Measurements from ENCODE around the gene RUNX2. TPM values are rescaled to one million over a fixed set of nuclear protein-coding genes. Genes with fewer than 3 reads are reported as not detected.
A peak's percentile ranks its signal among the peaks of the same experiment; 100 is the strongest.

Gene RUNX2
- total RNA-seq, 1 experiment from 2014 or later, result 3.8 TPM

DNA sequence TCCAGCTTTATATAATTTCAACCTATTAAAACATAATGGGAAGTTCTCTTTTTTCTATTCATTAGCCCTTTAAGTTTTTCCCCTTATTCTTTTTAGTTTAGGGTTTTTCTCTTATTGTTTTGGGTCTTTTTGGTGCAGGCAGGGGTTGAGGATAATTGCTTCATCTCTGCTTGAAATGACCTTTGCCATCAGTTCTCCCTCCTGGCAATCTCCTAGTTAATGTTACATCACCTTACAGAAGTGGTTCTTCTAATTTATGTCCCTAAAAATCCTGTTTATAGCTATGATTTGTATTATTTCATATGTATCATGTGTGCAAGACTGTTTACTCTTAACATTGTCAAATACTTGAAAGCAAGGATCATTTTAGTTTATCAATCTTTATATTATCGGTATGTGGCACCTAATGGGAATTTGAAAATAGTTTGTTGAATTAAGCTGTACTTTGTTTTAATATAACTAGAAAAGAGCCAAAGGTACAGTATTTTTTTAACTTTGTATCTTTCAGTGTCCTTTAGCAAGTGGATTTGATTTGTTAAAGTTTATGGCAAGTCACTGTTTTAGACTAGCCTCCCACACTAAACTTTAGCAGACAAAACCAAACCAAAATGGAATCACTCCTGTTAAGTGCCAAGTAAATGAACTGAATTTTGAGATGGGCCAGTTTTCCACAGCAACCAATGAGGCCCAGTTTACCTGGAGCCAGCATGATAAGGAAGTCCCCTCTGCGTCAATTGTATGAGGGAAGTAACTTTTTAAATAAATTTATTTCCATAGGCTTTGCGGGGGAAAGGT, 26.6 kb upstream of the RUNX2 start:
- POLR2A ChIA-PET (ENCODE audit: unreplicated experiment), result no interaction called here
- TF ChIP-seq EZH2 (IDR thresholded peaks at IDR 0.05; ENCODE audit: low read length, unreplicated experiment) (no peak), EZH2phosphoT487 (IDR thresholded peaks at IDR 0.05; ENCODE audit: borderline replicate concordance, low read length) (no peak)
- TF ChIP-seq, protein P1, sequence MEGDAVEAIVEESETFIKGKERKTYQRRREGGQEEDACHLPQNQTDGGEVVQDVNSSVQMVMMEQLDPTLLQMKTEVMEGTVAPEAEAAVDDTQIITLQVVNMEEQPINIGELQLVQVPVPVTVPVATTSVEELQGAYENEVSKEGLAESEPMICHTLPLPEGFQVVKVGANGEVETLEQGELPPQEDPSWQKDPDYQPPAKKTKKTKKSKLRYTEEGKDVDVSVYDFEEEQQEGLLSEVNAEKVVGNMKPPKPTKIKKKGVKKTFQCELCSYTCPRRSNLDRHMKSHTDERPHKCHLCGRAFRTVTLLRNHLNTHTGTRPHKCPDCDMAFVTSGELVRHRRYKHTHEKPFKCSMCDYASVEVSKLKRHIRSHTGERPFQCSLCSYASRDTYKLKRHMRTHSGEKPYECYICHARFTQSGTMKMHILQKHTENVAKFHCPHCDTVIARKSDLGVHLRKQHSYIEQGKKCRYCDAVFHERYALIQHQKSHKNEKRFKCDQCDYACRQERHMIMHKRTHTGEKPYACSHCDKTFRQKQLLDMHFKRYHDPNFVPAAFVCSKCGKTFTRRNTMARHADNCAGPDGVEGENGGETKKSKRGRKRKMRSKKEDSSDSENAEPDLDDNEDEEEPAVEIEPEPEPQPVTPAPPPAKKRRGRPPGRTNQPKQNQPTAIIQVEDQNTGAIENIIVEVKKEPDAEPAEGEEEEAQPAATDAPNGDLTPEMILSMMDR (conservative IDR thresholded peaks at IDR 0.05; ENCODE audit: low read depth, low read length), result no peak
- ATAC-seq, result no peak

GRCh38 chr6:45302832-45303231, 25.3 kb upstream of the RUNX2 start:
- CTCF ChIA-PET, result no interaction called here
- Histone ChIP-seq H3K36me3 (ENCODE audit: low read depth, low read length) (no peaks in the 10 kb centered on the region), H2AFZ (ENCODE audit: low read length) (no peak overlapping the region), H4K20me1 (ENCODE audit: low read length) (no peaks in the 10 kb centered on the region), H3F3A (ENCODE audit: low read length, unreplicated experiment) (no peaks in the 10 kb centered on the region), H3K9me3 (ENCODE audit: low read length) (no peaks in the 10 kb centered on the region), H3K4me1 (ENCODE audit: insufficient read depth, low read length) (no peaks in the 10 kb centered on the region), H3K9me2 (replicated peaks; ENCODE audit: low read length) (no peaks in the 10 kb centered on the region), H3K4me2 (ENCODE audit: low read length) (no peak overlapping the region), H3K4me3 (ENCODE audit: low read length) (no peak overlapping the region), H3K27me3 (ENCODE audit: low read length) (no peaks in the 10 kb centered on the region), H3K79me2 (ENCODE audit: low read length) (no peaks in the 10 kb centered on the region), H3K27ac (ENCODE audit: low read length) (no peak overlapping the region), H3K9ac (ENCODE audit: low read length) (no peak overlapping the region)
- intact Hi-C loops (cut with micrococcal nuclease), result no loop called here
- TF ChIP-seq EZH2phosphoT487 (IDR thresholded peaks at IDR 0.05; ENCODE audit: borderline replicate concordance, low read length) (no peak), EZH2 (IDR thresholded peaks at IDR 0.05; ENCODE audit: low read length, unreplicated experiment) (no peak)
- TF ChIP-seq, protein P1 (conservative IDR thresholded peaks at IDR 0.05; ENCODE audit: low read depth, low read length), result no peak
- POLR2A ChIA-PET (ENCODE audit: unreplicated experiment), result no interaction called here
- BruUV-seq (replicated peaks), result no TSS peak
- no peak for DNase-seq
- ATAC-seq, result no peak

More for the DNA sequence above, 26.6 kb upstream of the RUNX2 start:
- no peaks in the 10 kb centered on the region for H3F3A ChIP-seq (ENCODE audit: low read length, unreplicated experiment)
- DNase-seq, result no peak
- H3K4me1 ChIP-seq (ENCODE audit: insufficient read depth, low read length), result no peaks in the 10 kb centered on the region
- H3K27ac ChIP-seq (ENCODE audit: low read length), result no peak overlapping the region
- no peaks in the 10 kb centered on the region for H3K79me2 ChIP-seq (ENCODE audit: low read length)
- CTCF ChIA-PET, result no interaction called here
- no peak overlapping the region for H3K4me2 ChIP-seq (ENCODE audit: low read length)
- BruUV-seq (replicated peaks), result no TSS peak
- no peaks in the 10 kb centered on the region for H3K9me3 ChIP-seq (ENCODE audit: low read length)
- no peak overlapping the region for H3K4me3 ChIP-seq (ENCODE audit: low read length)
- H3K9me2 ChIP-seq (replicated peaks; ENCODE audit: low read length), result no peaks in the 10 kb centered on the region
- H2AFZ ChIP-seq (ENCODE audit: low read length), result no peak overlapping the region
- H3K27me3 ChIP-seq (ENCODE audit: low read length), result no peaks in the 10 kb centered on the region
- no peak overlapping the region for H3K9ac ChIP-seq (ENCODE audit: low read length)
- H3K36me3 ChIP-seq (ENCODE audit: low read depth, low read length), result no peaks in the 10 kb centered on the region
- intact Hi-C loops (cut with micrococcal nuclease), result no loop called here
- no peaks in the 10 kb centered on the region for H4K20me1 ChIP-seq (ENCODE audit: low read length)

- CTCF ChIA-PET, result no interaction called here
- POLR2A ChIA-PET (ENCODE audit: unreplicated experiment), result no interaction called here
- Histone ChIP-seq H3K4me3 (ENCODE audit: low read length) (no peak overlapping the region), H3K79me2 (ENCODE audit: low read length) (no peaks in the 10 kb centered on the region), H3F3A (ENCODE audit: low read length, unreplicated experiment) (no peaks in the 10 kb centered on the region), H2AFZ (ENCODE audit: low read length) (no peak overlapping the region), H3K9me2 (replicated peaks; ENCODE audit: low read length) (no peaks in the 10 kb centered on the region), H3K27ac (ENCODE audit: low read length) (no peak overlapping the region), H3K27me3 (ENCODE audit: low read length) (no peaks in the 10 kb centered on the region), H3K9ac (ENCODE audit: low read length) (no peak overlapping the region), H3K9me3 (ENCODE audit: low read length) (no peaks in the 10 kb centered on the region), H3K4me2 (ENCODE audit: low read length) (no peak overlapping the region), H3K36me3 (ENCODE audit: low read depth, low read length) (no peaks in the 10 kb centered on the region), H4K20me1 (ENCODE audit: low read length) (no peaks in the 10 kb centered on the region), H3K4me1 (ENCODE audit: insufficient read depth, low read length) (no peaks in the 10 kb centered on the region)
- no TSS peak for BruUV-seq (replicated peaks)
- DNase-seq, result peak; percentile 13
- TF ChIP-seq EZH2phosphoT487 (IDR thresholded peaks at IDR 0.05; ENCODE audit: borderline replicate concordance, low read length) (no peak), EZH2 (IDR thresholded peaks at IDR 0.05; ENCODE audit: low read length, unreplicated experiment) (no peak)
- TF ChIP-seq, protein P1 (conservative IDR thresholded peaks at IDR 0.05; ENCODE audit: low read depth, low read length), result no peak
- ATAC-seq, result no peak
- intact Hi-C loops (cut with micrococcal nuclease), result no loop called here
Measured at GRCh38 chr6:45305546-45305945, 22.6 kb upstream of the RUNX2 start.

All from PC-3 (cell line).